Non-pigmented ciliary epithelial cell (primary cell): ENCODE results near the gene UBR4.
"Not testable (repeated sequence)": the region's sequence is repeated elsewhere in the genome, so short reads cannot be mapped to it uniquely, and the experiment has no call there.

Experiments
- DNase-seq: peaks from one replicate; pipeline ENCODE4 v3.0.0-alpha.2; 2010; ENCODE audit warnings: low read depth

Gene UBR4

GRCh38 chr1:19190468-19190867 is 19.6 kb downstream of the UBR4 start:
- DNase-seq, result no peak

GRCh38 chr1:19189270-19189669 is 20.8 kb downstream of the UBR4 start:
- DNase-seq, result no peak

- no peak for DNase-seq
Observed at GRCh38 chr1:19187852-19188251, 22.2 kb downstream of the UBR4 start.

GRCh38 chr1:19186001-19186400 is 24.1 kb downstream of the UBR4 start:
- no peak for DNase-seq

- DNase-seq, result no peak
Observed at GRCh38 chr1:19182223-19182622, 27.8 kb downstream of the UBR4 start.

GRCh38 chr1:19180265-19180657 is 29.8 kb downstream of the UBR4 start:
- DNase-seq, result not testable (repeated sequence)

GRCh38 chr1:19179597-19180264 is 30.3 kb downstream of the UBR4 start:
- DNase-seq, result no peak

- no peak for DNase-seq
Observed at GRCh38 chr1:19178734-19179398, 31.2 kb downstream of the UBR4 start.

GRCh38 chr1:19177811-19178210 is 32.3 kb downstream of the UBR4 start:
- DNase-seq, result no peak

GRCh38 chr1:19169642-19170041 is 40.4 kb downstream of the UBR4 start:
- peak; percentile 23 for DNase-seq

- no peak for DNase-seq
Observed at GRCh38 chr1:19167140-19167539, 42.9 kb downstream of the UBR4 start.

GRCh38 chr1:19166066-19166465 is 44.0 kb downstream of the UBR4 start:
- DNase-seq, result no peak

- DNase-seq, result no peak
Observed at GRCh38 chr1:19165501-19165900, 44.6 kb downstream of the UBR4 start.

- no peak for DNase-seq
Observed at GRCh38 chr1:19164274-19165015, 45.6 kb downstream of the UBR4 start.

- DNase-seq, result peak; percentile 49
Observed at GRCh38 chr1:19163261-19163660, 46.8 kb downstream of the UBR4 start.

- no peak for DNase-seq
Observed at GRCh38 chr1:19160831-19161230, 49.2 kb downstream of the UBR4 start.

GRCh38 chr1:19157653-19158052 is 52.4 kb downstream of the UBR4 start:
- DNase-seq, result no peak

- DNase-seq, result no peak
Observed at GRCh38 chr1:19156676-19157075, 53.4 kb downstream of the UBR4 start.

- DNase-seq, result no peak
Observed at GRCh38 chr1:19154876-19155275, 55.2 kb downstream of the UBR4 start.

GRCh38 chr1:19153169-19153568 is 56.9 kb downstream of the UBR4 start:
- no peak for DNase-seq

GRCh38 chr1:19151537-19151936 is 58.5 kb downstream of the UBR4 start:
- no peak for DNase-seq

GRCh38 chr1:19149736-19150135 is 60.3 kb downstream of the UBR4 start:
- DNase-seq, result no peak

- no peak for DNase-seq
Observed at GRCh38 chr1:19140465-19140864, 69.6 kb downstream of the UBR4 start.
